Measurements from ENCODE around the gene EMC8. TPM values are rescaled to one million over a fixed set of nuclear protein-coding genes. Genes with fewer than 3 reads are reported as not detected.

EMC8 gene
- polyA plus RNA-seq, 6 donors from 2014 or later = 18.8 to 27.7 (median 21.5) TPM

DNA sequence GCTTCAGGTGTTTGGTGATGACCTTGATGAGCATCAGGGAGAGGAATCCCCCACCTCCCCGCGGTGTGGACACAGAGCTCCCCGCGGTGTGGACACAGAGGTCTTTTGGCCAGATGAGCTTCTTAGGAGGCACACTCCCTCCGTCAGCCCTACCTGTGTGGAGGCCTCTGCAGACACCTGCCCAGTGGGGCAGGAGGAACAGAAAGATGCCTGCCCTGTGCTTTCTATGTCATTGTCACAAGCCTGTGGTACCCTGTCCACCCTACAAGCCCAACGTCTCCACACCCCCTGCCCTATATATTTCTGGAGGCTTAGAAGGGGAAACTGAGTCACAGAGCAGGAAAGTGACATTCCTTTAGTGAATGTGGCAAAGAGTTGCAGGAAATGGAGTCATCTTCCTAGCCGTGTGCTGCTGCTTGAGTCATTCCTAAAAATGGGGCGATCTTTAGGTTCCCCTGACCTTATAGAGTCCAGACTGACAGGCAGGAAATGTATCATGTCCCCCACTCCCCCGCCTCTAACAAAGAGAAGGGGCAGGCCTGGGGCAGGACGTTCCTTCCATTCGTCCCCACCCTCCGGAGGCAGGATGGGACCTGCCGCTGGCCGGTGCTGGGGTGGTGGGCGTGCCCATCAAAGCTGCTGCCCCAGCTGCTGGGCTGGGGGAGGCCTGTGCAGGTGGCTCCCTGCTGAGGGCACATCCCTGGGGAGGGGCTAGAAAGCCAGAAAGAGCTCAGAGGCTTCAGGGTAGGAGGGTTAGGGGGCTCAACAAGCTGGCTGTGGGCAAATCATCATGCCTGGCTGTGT lies 47.4 kb downstream of the EMC8 start:
- H3K4me1 Mint-ChIP-seq = peaks cover 64 to 82% (median 81%) of the 10 kb centered on the region in 3 donors
- peak; percentile 19 for DNase-seq
- H3K4me3 Mint-ChIP-seq = peak overlapping the region; percentile 73 to 96 (median 88)
- no peak for ATAC-seq (ENCODE audit: low read depth in 2 of 2)
- peak overlapping the region in 5 of 6 donors; percentile 55 to 100 (median 85) for H3K27ac Mint-ChIP-seq
- H3K9me3 Mint-ChIP-seq = no peaks in the 10 kb centered on the region
- H3K27me3 Mint-ChIP-seq = no peaks in the 10 kb centered on the region
- H3K36me3 Mint-ChIP-seq = no peaks in the 10 kb centered on the region

DNA sequence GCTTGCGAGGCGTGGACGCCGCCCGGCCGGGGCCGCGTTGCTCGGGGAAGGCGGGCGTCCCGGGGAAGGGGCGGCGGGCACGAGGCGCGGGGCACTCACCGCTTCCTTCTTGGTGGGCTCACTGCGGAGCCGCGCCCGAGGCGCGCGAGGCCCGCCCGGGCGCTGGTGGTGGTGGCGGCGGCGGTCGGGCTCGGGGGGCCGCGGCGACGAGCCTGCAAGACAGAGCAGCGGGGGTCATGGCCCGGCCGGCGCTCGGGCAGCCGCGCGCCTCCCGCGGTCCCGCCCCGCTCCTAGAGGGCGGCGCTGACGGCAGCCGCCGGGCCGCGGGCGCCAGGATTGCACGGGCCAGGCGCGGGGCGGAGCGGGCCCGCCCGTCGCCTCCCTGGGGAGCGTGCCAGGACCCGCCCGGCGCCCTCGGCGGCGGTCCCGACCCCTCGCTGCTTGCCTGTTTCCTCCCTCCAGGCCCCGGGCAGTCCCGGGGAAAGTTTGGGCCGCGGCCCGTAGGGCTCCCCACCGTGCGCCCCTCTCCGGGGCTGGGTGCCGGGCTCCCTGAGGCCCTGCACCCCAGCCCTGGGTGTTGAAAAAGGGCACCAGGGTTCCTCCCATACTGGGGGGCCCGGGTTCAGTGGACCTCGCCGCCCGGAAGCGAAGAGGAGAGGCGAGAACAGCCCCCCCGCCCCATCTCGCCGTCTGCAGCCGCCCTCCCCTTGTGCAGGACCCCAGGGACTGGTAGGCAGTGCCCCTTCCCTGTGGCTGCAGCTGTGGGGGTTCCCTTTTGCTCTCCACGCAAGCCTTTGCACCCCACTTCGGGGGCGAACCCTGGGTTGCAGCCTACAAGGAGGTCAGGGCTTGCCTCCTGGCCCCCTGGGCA lies 48.3 kb downstream of the EMC8 start, which contains the start of gene C16orf74:
Gene C16orf74, minus strand, starts transcription at position 270 of the 871 bp plus-strand sequence. CDS start 15,879 bp downstream, outside the sequence.
- Mint-ChIP-seq H3K27ac (peak within 1 kb of the TSS; percentile 61 to 100 (median 91)), H3K4me1 (peaks cover 58 to 82% (median 78%) of the 10 kb centered on the region in 3 donors), H3K9me3 (no peaks in the 10 kb centered on the region), H3K4me3 (peak within 1 kb of the TSS; percentile 94 to 99 (median 96)), H3K27me3 (no peaks in the 10 kb centered on the region), H3K36me3 (no peaks in the 10 kb centered on the region)
- DNase-seq (peak; percentile 55), ATAC-seq (ENCODE audit: low read depth in 2 of 2) (peak; percentile 49 to 53)

DNA sequence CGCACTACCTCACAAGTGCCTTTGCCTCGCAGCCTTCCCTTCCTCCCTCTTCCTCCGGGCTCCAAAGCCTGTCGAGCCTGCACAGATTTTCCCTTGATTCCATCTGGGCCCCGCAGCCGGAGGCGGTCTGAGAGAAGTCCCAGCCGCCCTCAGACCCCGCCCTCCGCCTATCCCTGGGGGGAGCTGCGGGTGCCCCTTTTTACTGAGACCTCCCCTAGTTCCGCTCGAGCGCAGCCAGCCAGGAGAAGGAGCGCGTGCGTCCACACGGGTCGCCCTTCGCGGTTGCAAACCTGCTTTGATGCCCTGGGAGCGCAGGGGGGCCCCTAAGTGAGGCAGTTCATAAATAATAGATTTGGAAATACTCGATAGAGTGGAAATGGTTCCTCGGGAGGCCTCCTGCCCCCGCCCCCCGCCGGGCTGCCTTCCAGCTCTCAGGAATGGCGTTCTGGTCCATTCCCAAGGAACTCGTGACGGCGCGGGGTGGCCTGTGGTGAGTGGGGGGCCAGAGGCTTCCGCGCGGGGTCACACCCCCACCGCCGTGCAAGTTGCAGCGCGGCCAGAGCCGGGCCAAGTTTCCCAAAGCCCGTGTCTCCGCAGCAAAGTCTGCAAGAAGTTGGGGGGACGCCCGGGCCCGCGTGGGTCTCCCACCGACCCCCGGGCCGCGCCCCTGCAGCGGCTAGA lies 49.1 kb downstream of the EMC8 start:
- H3K4me1 Mint-ChIP-seq = peaks cover 60 to 82% (median 76%) of the 10 kb centered on the region in 3 donors
- no peaks in the 10 kb centered on the region for H3K27me3 Mint-ChIP-seq
- ATAC-seq (ENCODE audit: low read depth in 2 of 2) = peak; percentile 51 to 59
- peak overlapping the region; percentile 94 to 99 (median 96) for H3K4me3 Mint-ChIP-seq
- peak; percentile 55 for DNase-seq
- peak overlapping the region; percentile 61 to 97 (median 89) for H3K27ac Mint-ChIP-seq
- H3K36me3 Mint-ChIP-seq = no peaks in the 10 kb centered on the region
- no peaks in the 10 kb centered on the region for H3K9me3 Mint-ChIP-seq

DNA sequence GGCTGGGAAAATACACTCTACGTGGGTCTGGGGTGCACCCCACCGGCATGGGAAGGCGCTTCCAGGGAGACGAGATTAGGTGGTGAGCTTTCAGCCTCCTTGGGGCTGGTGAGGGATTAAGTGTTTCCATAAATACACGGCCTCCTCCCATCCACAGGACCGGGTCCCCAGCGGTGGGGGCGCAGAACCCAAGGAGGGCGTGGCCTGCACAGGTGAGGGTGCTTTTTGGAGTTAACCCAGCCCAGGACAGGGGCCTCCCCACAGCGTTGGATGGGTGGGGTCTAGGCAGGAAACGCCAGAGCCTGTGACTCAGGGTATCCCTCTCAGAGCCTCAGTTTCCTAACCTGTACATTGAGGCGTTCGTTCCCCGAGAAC lies 49.6 kb downstream of the EMC8 start:
- Mint-ChIP-seq H3K27ac (peak overlapping the region in 4 of 6 donors; percentile 87 to 97 (median 92)), H3K4me1 (peaks cover 57 to 80% (median 71%) of the 10 kb centered on the region in 3 donors), H3K36me3 (no peaks in the 10 kb centered on the region), H3K27me3 (no peaks in the 10 kb centered on the region), H3K9me3 (no peaks in the 10 kb centered on the region), H3K4me3 (peak overlapping the region; percentile 94 to 99 (median 96))
- ATAC-seq (ENCODE audit: low read depth in 2 of 2) (no peak), DNase-seq (no peak)

DNA sequence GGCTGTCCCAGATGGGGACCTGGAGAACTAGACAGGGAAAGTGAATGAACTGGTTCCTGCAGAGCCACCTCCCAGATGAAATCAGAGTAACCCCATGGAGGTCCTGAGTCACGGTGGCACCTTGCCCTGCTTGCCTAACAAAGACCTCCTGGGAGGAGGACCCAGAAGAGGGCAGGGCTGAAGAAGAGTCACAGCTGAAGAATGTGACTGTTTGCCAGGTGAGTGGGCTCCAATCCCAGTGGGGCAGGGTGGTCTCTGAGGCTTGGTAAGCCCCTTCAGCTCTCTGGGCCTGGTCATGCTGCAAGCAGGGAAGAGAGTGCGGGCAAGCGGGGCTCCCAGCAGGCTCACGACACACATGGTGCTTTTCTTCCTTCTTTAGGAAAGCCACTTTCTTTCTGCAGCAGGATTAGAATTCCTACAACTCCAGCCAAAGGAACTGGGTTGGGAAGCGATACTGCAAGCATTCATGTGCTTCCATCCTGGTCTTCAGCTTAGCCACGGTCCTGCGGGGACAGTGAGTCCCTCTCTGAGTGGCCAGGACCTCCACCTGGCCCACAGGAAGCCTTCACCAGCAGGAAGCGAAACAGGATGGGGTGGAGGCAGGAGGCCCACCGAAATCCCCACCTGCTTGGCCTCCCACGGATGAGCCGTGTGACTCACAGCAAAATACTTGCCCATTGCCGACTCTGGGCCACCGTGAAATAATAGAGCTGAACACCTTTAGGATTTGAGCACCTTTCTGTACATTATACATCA lies 52.7 kb downstream of the EMC8 start:
- Mint-ChIP-seq H3K4me3 (peak overlapping the region; percentile 56 to 87 (median 64)), H3K36me3 (no peaks in the 10 kb centered on the region), H3K4me1 (peaks cover 32 to 64% (median 40%) of the 10 kb centered on the region in 3 donors), H3K27ac (peak overlapping the region; percentile 53 to 94 (median 76)), H3K9me3 (no peaks in the 10 kb centered on the region), H3K27me3 (no peaks in the 10 kb centered on the region)
- ATAC-seq (ENCODE audit: low read depth in 2 of 2) (no peak), DNase-seq (no peak)

DNA sequence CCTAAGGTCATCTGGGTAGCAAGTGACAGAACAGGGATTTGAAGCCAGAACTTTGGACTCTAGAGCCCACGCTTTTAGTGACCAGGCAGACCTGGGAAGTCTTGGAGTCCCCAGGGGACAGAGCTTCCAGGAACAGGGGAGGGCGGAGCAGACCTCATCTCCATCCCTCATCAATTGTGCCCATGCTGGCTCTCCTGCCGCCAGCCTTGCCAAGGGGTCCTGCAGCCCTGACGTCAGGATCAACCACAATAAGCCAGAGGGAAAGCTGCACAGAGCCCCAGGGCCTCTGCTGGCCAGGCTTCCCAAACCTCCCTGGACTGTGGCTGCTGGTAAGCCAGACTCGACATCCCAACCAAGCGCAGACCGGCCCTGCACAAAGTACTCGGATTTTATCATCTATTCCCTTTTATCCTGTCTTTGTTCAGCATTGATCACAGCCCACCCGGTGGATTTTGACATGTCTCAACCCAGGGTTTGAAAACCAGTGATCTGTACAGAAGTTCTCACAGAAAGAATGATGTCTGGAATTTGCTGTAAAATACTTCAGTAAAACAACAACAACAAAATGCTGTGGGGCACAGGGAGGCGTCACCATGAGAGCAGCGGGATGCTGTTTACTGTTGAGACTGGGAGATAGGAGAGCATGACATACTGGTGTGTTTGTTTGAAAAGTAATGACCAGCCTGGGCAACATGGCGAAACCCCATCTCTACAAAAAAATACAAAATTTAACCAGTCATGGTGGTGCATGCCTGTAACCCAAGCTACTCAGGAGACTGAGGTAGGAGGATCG lies 60.2 kb downstream of the EMC8 start:
- Mint-ChIP-seq H3K27ac (peak overlapping the region in 1 of 6 donors; percentile 63), H3K4me1 (peaks cover 26 to 59% (median 33%) of the 10 kb centered on the region in 3 donors), H3K27me3 (no peaks in the 10 kb centered on the region), H3K9me3 (no peaks in the 10 kb centered on the region), H3K4me3 (no peak overlapping the region), H3K36me3 (peaks cover 0 to 4% of the 10 kb centered on the region in 2 donors)
- ATAC-seq (ENCODE audit: low read depth in 2 of 2) (no peak), DNase-seq (no peak)

DNA sequence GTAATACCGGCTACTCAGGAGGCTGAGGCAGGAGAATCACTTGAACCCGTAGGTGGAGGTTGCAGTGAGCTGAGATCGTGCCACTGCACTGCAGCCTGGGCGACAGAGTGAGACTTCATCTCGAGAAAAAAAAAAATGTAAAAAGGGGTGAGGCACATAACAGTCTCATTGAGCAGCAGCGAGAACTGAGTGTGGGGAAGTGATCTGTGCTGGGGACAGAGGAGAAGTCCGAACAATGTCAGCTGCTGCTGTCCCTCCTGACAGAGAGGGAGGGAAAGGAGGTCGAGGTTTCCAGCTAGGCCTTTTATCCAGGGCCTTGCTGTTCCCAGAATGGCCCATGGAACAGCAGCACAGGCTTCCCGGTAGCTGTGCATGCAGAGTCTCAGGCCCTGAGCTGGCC lies 62.4 kb downstream of the EMC8 start:
- Mint-ChIP-seq H3K4me1 (peaks cover 25 to 55% (median 38%) of the 10 kb centered on the region in 3 donors), H3K4me3 (peak overlapping the region in 4 of 8 donors; percentile 15 to 77 (median 72)), H3K9me3 (no peaks in the 10 kb centered on the region), H3K27ac (peak overlapping the region in 4 of 6 donors; percentile 21 to 79 (median 72)), H3K36me3 (peaks cover 0 to 8% of the 10 kb centered on the region in 2 donors), H3K27me3 (no peaks in the 10 kb centered on the region)
- DNase-seq (no peak), ATAC-seq (ENCODE audit: low read depth in 2 of 2) (no peak)

DNA sequence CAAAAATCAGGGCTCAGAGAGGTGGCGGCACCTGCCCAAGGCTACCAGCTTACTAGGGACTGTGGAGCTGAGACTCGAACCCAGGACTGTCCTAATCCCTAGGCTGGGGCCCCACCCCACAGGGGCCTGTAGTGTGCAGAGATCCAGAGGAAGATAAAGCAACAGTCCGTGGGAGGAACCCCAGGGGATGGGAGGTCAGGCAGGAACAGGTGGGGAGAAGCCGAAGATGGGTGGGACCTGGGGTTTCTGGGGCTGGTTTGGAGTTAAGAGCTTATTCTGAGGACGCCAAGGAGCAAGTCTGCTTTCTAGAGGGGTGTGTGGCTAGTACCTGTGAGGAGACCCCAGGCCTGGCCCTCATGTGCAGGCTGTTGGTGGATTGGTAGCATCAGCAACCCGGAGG lies 63.4 kb downstream of the EMC8 start:
- no peaks in the 10 kb centered on the region for H3K27me3 Mint-ChIP-seq
- H3K27ac Mint-ChIP-seq = peak overlapping the region in 4 of 6 donors; percentile 57 to 88 (median 80)
- no peaks in the 10 kb centered on the region for H3K9me3 Mint-ChIP-seq
- H3K4me1 Mint-ChIP-seq = peaks cover 28 to 46% (median 36%) of the 10 kb centered on the region in 3 donors
- H3K4me3 Mint-ChIP-seq = peak overlapping the region; percentile 56 to 90 (median 78)
- ATAC-seq (ENCODE audit: low read depth in 2 of 2) = no peak
- no peak for DNase-seq
- H3K36me3 Mint-ChIP-seq = peaks cover 0 to 8% of the 10 kb centered on the region in 2 donors

DNA sequence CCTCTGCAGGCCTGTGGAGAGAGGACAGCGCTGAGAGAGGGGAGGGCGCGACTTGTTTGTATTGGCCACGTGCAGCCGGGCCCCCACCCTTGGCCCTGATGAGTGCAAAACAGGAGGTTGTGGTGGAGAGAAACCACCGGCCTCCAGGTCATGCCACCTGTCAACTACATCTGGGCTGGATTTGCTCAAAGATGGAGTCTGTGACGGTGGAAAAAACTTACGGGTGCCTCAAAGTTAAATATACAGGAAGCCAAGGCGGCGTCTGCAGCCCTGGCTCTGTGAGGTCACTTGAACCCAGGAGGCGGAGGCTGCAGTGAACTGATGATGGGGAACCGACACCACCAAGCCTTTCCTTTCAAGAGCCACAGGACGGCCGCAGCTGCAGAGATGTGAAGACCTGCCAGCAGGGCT lies 64.1 kb downstream of the EMC8 start:
- peak overlapping the region; percentile 9 to 88 (median 76) for H3K27ac Mint-ChIP-seq
- peaks cover 35 to 51% (median 42%) of the 10 kb centered on the region in 3 donors for H3K4me1 Mint-ChIP-seq
- no peaks in the 10 kb centered on the region for H3K27me3 Mint-ChIP-seq
- ATAC-seq (ENCODE audit: low read depth in 2 of 2) (peak; percentile 86 to 89), DNase-seq (peak; percentile 64)
- H3K36me3 Mint-ChIP-seq = peaks cover 0 to 8% of the 10 kb centered on the region in 2 donors
- H3K4me3 Mint-ChIP-seq = peak overlapping the region; percentile 56 to 90 (median 78)
- H3K9me3 Mint-ChIP-seq = no peaks in the 10 kb centered on the region

DNA sequence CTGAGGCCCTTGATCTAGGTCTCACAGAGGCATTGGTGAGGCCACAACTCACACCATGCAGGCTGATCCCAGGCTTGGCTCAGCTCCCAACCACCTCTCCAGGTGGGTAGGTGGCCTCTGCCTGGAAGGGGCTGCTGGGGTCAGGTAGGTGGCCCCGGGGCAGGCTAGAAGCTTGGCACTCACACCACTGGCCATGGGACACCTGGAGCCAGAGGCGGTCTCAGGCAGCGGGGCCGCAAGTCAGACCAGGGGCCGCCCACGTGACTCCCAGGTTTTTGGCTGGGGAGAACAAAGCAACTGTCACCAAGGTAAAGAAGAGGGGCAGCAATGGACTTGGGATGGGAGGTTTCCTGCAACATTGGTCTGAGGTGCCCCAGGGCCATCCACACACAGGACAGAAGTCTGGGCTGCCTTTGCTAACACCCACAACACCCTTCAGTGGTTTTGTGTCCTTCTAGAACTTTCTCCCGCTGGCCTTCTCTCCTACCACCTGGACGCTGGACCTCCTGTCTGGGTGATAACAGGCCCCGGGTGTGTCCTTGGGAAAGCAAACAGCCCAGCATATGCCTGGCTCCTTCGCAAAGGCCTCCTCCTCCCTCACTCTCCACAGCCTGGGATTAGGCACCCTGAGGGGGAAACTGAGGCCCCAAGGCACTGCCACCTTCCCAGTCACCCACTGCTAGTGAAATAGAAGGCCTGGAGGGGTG lies 64.9 kb downstream of the EMC8 start:
- peaks cover 0 to 8% of the 10 kb centered on the region in 2 donors for H3K36me3 Mint-ChIP-seq
- H3K27me3 Mint-ChIP-seq = no peaks in the 10 kb centered on the region
- no peak for ATAC-seq (ENCODE audit: low read depth in 2 of 2)
- peak overlapping the region in 3 of 6 donors; percentile 41 to 78 (median 75) for H3K27ac Mint-ChIP-seq
- peaks cover 40 to 51% (median 50%) of the 10 kb centered on the region in 3 donors for H3K4me1 Mint-ChIP-seq
- no peaks in the 10 kb centered on the region for H3K9me3 Mint-ChIP-seq
- no peak for DNase-seq
- H3K4me3 Mint-ChIP-seq = peak overlapping the region in 6 of 8 donors; percentile 51 to 90 (median 76)

DNA sequence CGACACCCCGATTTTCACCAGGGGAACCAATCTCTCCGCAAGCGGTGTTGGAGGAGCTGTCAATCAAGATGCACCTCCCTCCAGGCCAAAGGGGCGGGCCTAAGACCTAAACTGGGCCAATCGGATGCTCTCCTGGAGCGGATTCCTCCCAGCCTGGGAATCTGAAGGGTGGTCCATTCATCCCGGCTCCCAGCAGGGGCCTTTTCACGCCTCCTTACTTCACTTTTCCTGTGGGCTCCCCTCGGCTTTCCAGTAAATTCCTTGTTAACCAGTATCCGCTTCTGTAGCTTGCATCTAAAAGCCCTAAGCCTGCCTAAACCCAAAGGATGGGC lies 65.5 kb downstream of the EMC8 start:
- ATAC-seq (ENCODE audit: low read depth in 2 of 2) (no peak), DNase-seq (no peak)
- peak overlapping the region in 1 of 8 donors; percentile 64 for H3K4me3 Mint-ChIP-seq
- H3K9me3 Mint-ChIP-seq = no peaks in the 10 kb centered on the region
- peaks cover 46 to 57% (median 56%) of the 10 kb centered on the region in 3 donors for H3K4me1 Mint-ChIP-seq
- H3K36me3 Mint-ChIP-seq = peaks cover 0 to 4% of the 10 kb centered on the region in 2 donors
- no peaks in the 10 kb centered on the region for H3K27me3 Mint-ChIP-seq
- peak overlapping the region in 1 of 6 donors; percentile 78 for H3K27ac Mint-ChIP-seq
